Upper lobe of left lung (tissue), 6 donors: ENCODE data around the gene KARS1. TPM values are rescaled to one million over a fixed set of nuclear protein-coding genes. Genes with fewer than 3 reads are reported as not detected.

Experiments used
- ATAC-seq, 2 donors: fragments of 200-7000 bp; cut with Tn5 transposase; one replicate each; pipeline ENCODE4 v1.9.1; 2022; ENCODE audit warnings: mild to moderate bottlenecking in 2 of 2, moderate library complexity in 2 of 2; ENCODE audit not compliant: low FRiP score in 2 of 2
- DNase-seq, 2 donors: peaks; one replicate each; pipeline ENCODE4 v3.0.0-alpha.2; 2019 to 2020
- H3K27ac ChIP-seq, 4 donors: fragments of 200-600 bp; sonication (generic); one replicate each; pipeline ENCODE4 v1.5.1; 2016 to 2019
- H3K27me3 ChIP-seq, 4 donors: fragments of 200-600 bp; sonication (generic); one replicate each; pipeline ENCODE4 v1.5.1; 2017 to 2019
- H3K36me3 ChIP-seq, 4 donors: fragments of 200-600 bp; sonication (generic); one replicate each; pipeline ENCODE4 v1.5.1; 2016 to 2019
- H3K4me1 ChIP-seq, 4 donors: fragments of 200-600 bp; sonication (generic); one replicate each; pipeline ENCODE4 v1.5.1; 2018 to 2019
- H3K4me3 ChIP-seq, 4 donors: fragments of 200-600 bp; sonication (generic); one replicate each; pipeline ENCODE4 v1.5.1; 2017 to 2019; ENCODE audit warnings: mild to moderate bottlenecking in 2 of 4, moderate library complexity in 1 of 4
- H3K9me3 ChIP-seq, 4 donors: fragments of 200-600 bp; sonication (generic); one replicate each; pipeline ENCODE4 v1.5.1; 2018 to 2019
- EP300 ChIP-seq, 4 donors: sonication (generic); formaldehyde crosslinking; IDR thresholded peaks; one replicate each; pipeline ENCODE4 v1.5.1; 2017; ENCODE audit warnings: antibody characterized with exemption in 4 of 4, control low read depth in 2 of 4
- POLR2A ChIP-seq, 4 donors: fragments of 450-650 bp; IDR thresholded peaks; one replicate each; pipeline ENCODE4 v1.5.1; 2016 to 2017; ENCODE audit warnings: antibody characterized with exemption in 4 of 4, mild to moderate bottlenecking in 2 of 4
- POLR2AphosphoS5 ChIP-seq, 2 donors: sonication (generic); formaldehyde crosslinking; IDR thresholded peaks; one replicate each; pipeline ENCODE4 v1.5.1; 2017; ENCODE audit warnings: antibody characterized with exemption in 2 of 2
- WGBS, 2 donors: methylation state at CpG; one replicate each; pipeline ENCODE4 v1.1.5; 2017 to 2018; 5-methylcytosine and 5-hydroxymethylcytosine counted together
- total RNA-seq, 6 donors: library from RNA; depleted of rRNA in 4 of 6; stranded (reverse); fragments of >200 nt in 4 of 6; gene quantifications; one replicate each; pipeline versions ENCODE4 v1.1.0 to v1.2.1, GENCODE V29; 2016 to 2021
- TF ChIP-seq, protein P1 (sequence below), 6 experiments: fragments of 450-650 bp in 4 of 6; fragments of 200-600 bp in 2 of 6; sonication (generic) in 2 of 6; IDR thresholded peaks; one replicate each; pipeline ENCODE4 v1.5.1; 2016 to 2019; ENCODE audit warnings: antibody characterized with exemption in 6 of 6
- donor health status: DM: no; HTN: no; CAD: no; lungs with moderate emphysema.
- donor health status: DM: no; HTN: yes; CAD: no; lungs with severe emphysema.

KARS1 gene
- total RNA-seq, 6 donors from 2014 or later = 59.4 to 94.2 (median 86.3) TPM

DNA sequence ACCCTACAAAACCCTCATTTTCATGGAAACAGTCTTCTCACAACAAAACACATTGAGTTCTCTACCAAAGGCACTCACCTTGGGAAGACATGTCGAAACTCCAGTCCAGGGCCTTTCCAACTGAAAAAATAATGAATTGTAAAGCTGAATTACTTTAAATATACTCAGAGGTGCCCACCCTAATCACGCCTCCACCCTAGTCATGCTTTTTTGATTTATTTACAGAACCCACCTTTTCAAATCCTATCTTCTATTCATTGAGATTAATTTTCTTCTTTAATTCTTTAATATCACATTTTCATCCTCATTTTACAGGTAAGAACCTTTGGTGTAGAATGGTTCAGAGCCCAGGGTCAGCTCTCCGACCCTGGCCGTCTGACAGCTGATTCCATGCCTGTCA lies 29.4 kb upstream of the KARS1 start, which contains the start of gene CPHXL2:
TSS of gene CPHXL2 (minus strand) at position 101 of the 400 bp plus-strand sequence. CDS start at position 91, 10 bp downstream.
- TF ChIP-seq EP300 (IDR thresholded peaks at IDR 0.05) (no peak), POLR2AphosphoS5 (IDR thresholded peaks at IDR 0.05) (no peak), POLR2A (IDR thresholded peaks at IDR 0.05) (no peak)
- TF ChIP-seq, protein P1, sequence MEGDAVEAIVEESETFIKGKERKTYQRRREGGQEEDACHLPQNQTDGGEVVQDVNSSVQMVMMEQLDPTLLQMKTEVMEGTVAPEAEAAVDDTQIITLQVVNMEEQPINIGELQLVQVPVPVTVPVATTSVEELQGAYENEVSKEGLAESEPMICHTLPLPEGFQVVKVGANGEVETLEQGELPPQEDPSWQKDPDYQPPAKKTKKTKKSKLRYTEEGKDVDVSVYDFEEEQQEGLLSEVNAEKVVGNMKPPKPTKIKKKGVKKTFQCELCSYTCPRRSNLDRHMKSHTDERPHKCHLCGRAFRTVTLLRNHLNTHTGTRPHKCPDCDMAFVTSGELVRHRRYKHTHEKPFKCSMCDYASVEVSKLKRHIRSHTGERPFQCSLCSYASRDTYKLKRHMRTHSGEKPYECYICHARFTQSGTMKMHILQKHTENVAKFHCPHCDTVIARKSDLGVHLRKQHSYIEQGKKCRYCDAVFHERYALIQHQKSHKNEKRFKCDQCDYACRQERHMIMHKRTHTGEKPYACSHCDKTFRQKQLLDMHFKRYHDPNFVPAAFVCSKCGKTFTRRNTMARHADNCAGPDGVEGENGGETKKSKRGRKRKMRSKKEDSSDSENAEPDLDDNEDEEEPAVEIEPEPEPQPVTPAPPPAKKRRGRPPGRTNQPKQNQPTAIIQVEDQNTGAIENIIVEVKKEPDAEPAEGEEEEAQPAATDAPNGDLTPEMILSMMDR (IDR thresholded peaks at IDR 0.05) = no peak
- H3K27me3 ChIP-seq = no peaks in the 10 kb centered on the region
- ATAC-seq = no peak
- H3K4me3 ChIP-seq = no peak within 1 kb of the TSS
- H3K27ac ChIP-seq = no peak within 1 kb of the TSS
- H3K4me1 ChIP-seq = no peaks in the 10 kb centered on the region
- H3K36me3 ChIP-seq = no peaks in the 10 kb centered on the region
- H3K9me3 ChIP-seq = no peaks in the 10 kb centered on the region
- WGBS, 2 donors = 95 to 96% methylated on average over 4 of the region's 4 CpGs
- DNase-seq = no peak

DNA sequence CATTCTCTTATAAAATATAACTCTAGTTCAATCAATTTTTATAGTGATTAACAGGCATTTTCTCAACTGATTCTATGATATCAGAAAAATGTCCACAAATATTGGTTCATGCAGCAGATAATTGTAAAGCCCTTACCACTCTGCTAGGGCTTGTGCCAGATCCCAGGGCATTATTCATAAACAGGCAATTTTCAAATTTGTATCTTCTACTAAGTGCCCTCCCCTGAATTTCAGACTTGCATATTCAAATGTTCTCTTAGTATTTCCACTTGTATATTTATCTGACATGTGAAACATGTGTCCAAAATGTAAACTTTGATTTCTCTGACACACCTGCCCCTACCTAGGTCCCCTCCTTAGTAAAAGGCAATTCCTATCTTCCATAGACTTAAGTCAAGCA lies 20.0 kb upstream of the KARS1 start:
- no peaks in the 10 kb centered on the region for H3K4me1 ChIP-seq
- no peak for TF ChIP-seq EP300 (IDR thresholded peaks at IDR 0.05)
- TF ChIP-seq POLR2A (IDR thresholded peaks at IDR 0.05) = no peak
- TF ChIP-seq POLR2AphosphoS5 (IDR thresholded peaks at IDR 0.05) = no peak
- TF ChIP-seq, protein P1 (IDR thresholded peaks at IDR 0.05) = no peak
- H3K27me3 ChIP-seq = no peaks in the 10 kb centered on the region
- H3K36me3 ChIP-seq = no peaks in the 10 kb centered on the region
- H3K4me3 ChIP-seq = no peak overlapping the region
- H3K27ac ChIP-seq = no peak overlapping the region
- ATAC-seq (no peak), DNase-seq (no peak)
- no peaks in the 10 kb centered on the region for H3K9me3 ChIP-seq

DNA sequence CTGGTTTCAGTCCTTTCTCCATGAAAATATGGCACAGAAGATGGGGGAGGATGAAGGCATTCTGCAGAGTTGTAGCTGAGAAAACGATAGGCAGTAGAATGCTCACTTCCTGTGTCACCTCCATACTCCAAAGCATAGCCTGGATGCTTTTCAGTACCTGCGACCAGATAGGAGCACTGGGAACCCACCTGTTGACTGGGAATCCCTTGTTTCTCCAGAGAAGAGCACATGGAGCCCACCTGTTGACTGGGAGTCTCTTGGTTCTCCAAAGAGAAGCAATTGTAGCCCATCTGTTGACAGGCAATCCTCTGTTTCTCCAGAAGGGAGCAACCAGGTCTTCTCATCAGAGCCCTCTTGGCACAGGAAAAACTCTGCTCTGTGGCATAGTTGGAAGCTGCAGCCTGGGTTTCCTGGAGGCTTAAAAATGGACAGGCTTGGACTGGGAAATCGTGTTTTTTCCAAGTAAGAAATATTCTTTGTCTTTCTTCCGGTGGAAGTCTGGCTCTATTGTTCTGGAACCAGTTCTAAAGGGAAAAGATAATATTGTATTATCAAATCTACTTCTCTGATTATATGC lies 13.3 kb upstream of the KARS1 start:
- 72 to 78% methylated on average over 4 of the region's 4 CpGs for WGBS, 2 donors
- H3K27me3 ChIP-seq = no peaks in the 10 kb centered on the region
- H3K36me3 ChIP-seq = peaks cover 24 to 49% (median 31%) of the 10 kb centered on the region in 4 donors
- no peak overlapping the region for H3K27ac ChIP-seq
- H3K9me3 ChIP-seq = no peaks in the 10 kb centered on the region
- DNase-seq (no peak), ATAC-seq (no peak)
- H3K4me3 ChIP-seq = no peak overlapping the region
- H3K4me1 ChIP-seq = peaks cover 0 to 3% (median 0%) of the 10 kb centered on the region in 4 donors
- TF ChIP-seq, protein P1 (IDR thresholded peaks at IDR 0.05) = no peak
- no peak for TF ChIP-seq EP300 (IDR thresholded peaks at IDR 0.05)
- TF ChIP-seq POLR2A (IDR thresholded peaks at IDR 0.05) = no peak
- no peak for TF ChIP-seq POLR2AphosphoS5 (IDR thresholded peaks at IDR 0.05)

DNA sequence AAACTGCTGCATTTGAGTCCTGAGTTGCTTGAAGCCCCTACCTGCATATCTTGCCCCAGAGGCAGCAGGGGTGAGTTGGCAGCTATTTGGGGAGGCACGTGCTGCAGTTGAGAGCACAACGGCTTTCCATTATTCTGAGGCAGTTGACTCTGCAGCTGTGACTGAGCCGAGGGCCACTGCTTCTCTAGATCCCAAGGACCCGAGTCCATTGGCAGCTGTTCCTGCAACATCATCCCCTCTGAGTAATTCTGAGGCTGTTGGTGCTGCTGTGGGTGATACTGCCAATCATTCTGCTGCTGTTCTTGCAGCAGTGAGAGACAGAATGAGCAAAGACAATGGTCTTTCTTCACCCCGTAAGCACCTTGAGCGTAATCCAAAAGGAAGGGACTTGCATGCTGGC lies 12.9 kb upstream of the KARS1 start:
- peaks cover 29 to 54% (median 36%) of the 10 kb centered on the region in 4 donors for H3K36me3 ChIP-seq
- no peaks in the 10 kb centered on the region for H3K27me3 ChIP-seq
- 87 to 89% methylated on average over 6 of the region's 6 CpGs for WGBS, 2 donors
- H3K4me3 ChIP-seq = no peak overlapping the region
- no peak for DNase-seq
- H3K27ac ChIP-seq = no peak overlapping the region
- peaks cover 0 to 3% (median 0%) of the 10 kb centered on the region in 4 donors for H3K4me1 ChIP-seq
- no peak for ATAC-seq
- TF ChIP-seq EP300 (IDR thresholded peaks at IDR 0.05) (no peak), POLR2A (IDR thresholded peaks at IDR 0.05) (no peak), POLR2AphosphoS5 (IDR thresholded peaks at IDR 0.05) (no peak)
- TF ChIP-seq, protein P1 (IDR thresholded peaks at IDR 0.05) = no peak
- no peaks in the 10 kb centered on the region for H3K9me3 ChIP-seq

DNA sequence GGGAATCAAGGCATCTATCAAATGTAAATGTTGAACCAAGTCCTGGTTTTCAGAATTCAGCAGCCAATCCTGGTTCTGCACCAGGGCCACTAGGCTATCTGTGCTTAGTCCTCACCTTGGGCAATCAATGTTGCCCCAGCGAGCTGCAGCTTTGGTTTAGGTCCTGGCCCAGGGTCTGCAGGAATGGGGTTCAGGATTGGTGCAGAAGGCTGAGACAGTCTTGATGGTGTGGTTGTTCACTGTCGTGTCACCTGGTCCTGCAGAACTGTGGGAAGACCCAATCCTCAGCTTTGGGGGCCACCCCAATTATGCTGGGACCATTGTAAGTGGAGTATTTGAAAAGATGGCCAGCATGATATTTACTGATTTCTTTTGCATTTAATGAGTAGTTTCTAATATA lies 10.7 kb upstream of the KARS1 start:
- Histone ChIP-seq H3K4me1 (peaks cover 4 to 8% (median 6%) of the 10 kb centered on the region in 4 donors), H3K27ac (no peak overlapping the region), H3K36me3 (peaks cover 40 to 67% (median 48%) of the 10 kb centered on the region in 4 donors), H3K9me3 (no peaks in the 10 kb centered on the region), H3K4me3 (no peak overlapping the region), H3K27me3 (no peaks in the 10 kb centered on the region)
- TF ChIP-seq POLR2A (IDR thresholded peaks at IDR 0.05) = no peak
- TF ChIP-seq, protein P1 (IDR thresholded peaks at IDR 0.05) = no peak
- no peak for TF ChIP-seq POLR2AphosphoS5 (IDR thresholded peaks at IDR 0.05)
- TF ChIP-seq EP300 (IDR thresholded peaks at IDR 0.05) = no peak
- DNase-seq = no peak
- no peak for ATAC-seq
- 82 to 92% methylated on average over 2 of the region's 2 CpGs for WGBS, 2 donors
